ENCODE results near the gene OSBP2. TPM values are rescaled to one million over a fixed set of nuclear protein-coding genes. Genes with fewer than 3 reads are reported as not detected.
A peak's percentile ranks its signal among the peaks of the same experiment; 100 is the strongest.

OSBP2 gene
- total RNA-seq, 2 donors from 2014 or later = 1.1 to 9.4 TPM

DNA sequence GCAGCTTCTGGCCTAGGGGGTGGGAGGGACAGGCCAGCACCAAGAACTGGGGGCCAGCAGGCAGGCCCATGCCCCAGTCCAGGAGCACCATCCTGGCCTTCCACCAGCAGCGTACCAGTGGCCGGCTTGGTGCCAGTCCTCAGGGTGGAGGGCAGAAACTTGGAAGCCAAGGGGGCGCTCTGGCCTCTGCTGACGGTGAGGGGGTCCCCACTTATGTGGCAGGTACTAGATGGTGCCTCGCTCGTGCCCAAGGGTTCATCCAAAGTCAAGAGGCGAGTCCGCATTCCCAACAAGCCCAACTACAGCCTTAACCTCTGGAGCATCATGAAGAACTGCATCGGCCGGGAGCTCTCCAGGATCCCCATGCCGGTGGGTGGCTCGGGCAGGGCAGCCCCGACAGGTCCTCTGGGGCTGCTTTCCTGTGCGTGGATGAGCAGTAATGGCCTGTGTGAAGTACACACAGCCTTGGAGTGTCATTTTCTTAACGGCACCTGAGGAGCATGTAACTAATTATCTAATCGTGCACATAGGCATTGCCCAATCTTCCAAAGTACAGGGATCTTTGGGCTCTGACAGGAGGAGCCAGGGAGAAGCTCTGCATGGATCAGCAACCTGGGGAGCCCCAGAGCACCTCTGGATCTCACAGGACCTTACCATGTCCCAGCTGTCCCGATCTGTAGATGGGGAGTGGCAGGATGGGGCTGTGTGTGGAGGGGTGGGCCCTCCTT lies 194.8 kb downstream of the OSBP2 start:
- peak overlapping the region; percentile 53 for H3K27ac Mint-ChIP-seq
- ATAC-seq (no peak), DNase-seq (no peak)
- no peaks in the 10 kb centered on the region for H3K27me3 Mint-ChIP-seq
- H3K9me3 ChIP-seq (ENCODE audit: control insufficient read depth, low read length, poor library complexity, severe bottlenecking) = no peaks in the 10 kb centered on the region
- H3K4me3 Mint-ChIP-seq = no peak overlapping the region
- peaks cover 25% of the 10 kb centered on the region for H3K4me1 Mint-ChIP-seq
- no peaks in the 10 kb centered on the region for H3K36me3 Mint-ChIP-seq (ENCODE audit: low read depth)

GRCh38 chr22:30889996-30890480 lies 195.4 kb downstream of the OSBP2 start:
- H3K27ac Mint-ChIP-seq = peak overlapping the region; percentile 53
- DNase-seq = no peak

DNA sequence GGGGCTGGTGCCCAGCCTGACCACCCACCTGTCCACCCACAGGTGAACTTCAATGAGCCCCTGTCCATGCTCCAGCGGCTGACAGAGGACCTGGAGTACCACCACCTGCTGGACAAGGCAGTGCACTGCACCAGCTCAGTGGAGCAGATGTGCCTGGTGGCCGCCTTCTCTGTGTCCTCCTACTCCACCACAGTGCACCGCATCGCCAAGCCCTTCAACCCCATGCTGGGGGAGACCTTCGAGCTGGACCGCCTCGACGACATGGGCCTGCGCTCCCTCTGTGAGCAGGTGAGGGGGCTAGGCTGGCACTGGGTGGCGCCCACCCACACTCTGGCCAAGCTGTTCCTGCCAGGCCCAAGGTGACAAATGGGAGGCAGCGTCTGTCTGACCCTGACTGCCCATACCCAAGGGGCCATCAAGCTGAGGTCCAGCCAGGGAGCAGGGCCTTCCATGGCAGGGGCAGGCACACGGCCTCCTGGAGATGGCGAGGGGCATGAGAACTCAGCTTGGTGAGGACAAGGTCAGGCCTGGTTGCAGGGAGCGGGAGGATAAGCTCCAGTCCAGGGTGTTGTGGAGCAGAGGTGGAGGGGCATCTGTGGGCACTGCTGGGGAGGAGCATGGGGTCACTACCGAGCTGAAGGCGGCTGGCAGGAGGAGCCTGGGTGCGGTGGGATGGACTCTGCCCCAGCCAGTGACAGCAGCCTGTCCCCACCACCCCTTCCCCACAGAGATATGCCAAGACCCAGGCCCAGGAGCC lies 196.2 kb downstream of the OSBP2 start:
- Mint-ChIP-seq H3K4me1 (peaks cover 32% of the 10 kb centered on the region), H3K4me3 (no peak overlapping the region), H3K27me3 (no peaks in the 10 kb centered on the region), H3K27ac (no peak overlapping the region), H3K36me3 (ENCODE audit: low read depth) (no peaks in the 10 kb centered on the region)
- peak in 2 of 3 donors; percentile 16 to 18 for DNase-seq
- no peaks in the 10 kb centered on the region for H3K9me3 ChIP-seq (ENCODE audit: control insufficient read depth, low read length, poor library complexity, severe bottlenecking)
- ATAC-seq = peak; percentile 65

More at GRCh38 chr22:30889996-30890480, 195.4 kb downstream of the OSBP2 start:
- H3K27me3 Mint-ChIP-seq = no peaks in the 10 kb centered on the region
- no peak for ATAC-seq
- H3K4me1 Mint-ChIP-seq = peaks cover 30% of the 10 kb centered on the region
- H3K9me3 ChIP-seq (ENCODE audit: control insufficient read depth, low read length, poor library complexity, severe bottlenecking) = no peaks in the 10 kb centered on the region
- H3K36me3 Mint-ChIP-seq (ENCODE audit: low read depth) = no peaks in the 10 kb centered on the region
- H3K4me3 Mint-ChIP-seq = peak overlapping the region; percentile 69

GRCh38 chr22:30891443-30891755 lies 196.7 kb downstream of the OSBP2 start:
- no peak for ATAC-seq
- no peak for DNase-seq
- no peaks in the 10 kb centered on the region for H3K9me3 ChIP-seq (ENCODE audit: control insufficient read depth, low read length, poor library complexity, severe bottlenecking)
- peaks cover 32% of the 10 kb centered on the region for H3K4me1 Mint-ChIP-seq
- H3K27me3 Mint-ChIP-seq = no peaks in the 10 kb centered on the region
- no peak overlapping the region for H3K4me3 Mint-ChIP-seq
- no peaks in the 10 kb centered on the region for H3K36me3 Mint-ChIP-seq (ENCODE audit: low read depth)
- H3K27ac Mint-ChIP-seq = no peak overlapping the region

- no peak overlapping the region for H3K4me3 Mint-ChIP-seq
- peak overlapping the region; percentile 75 for H3K27ac Mint-ChIP-seq
- no peaks in the 10 kb centered on the region for H3K36me3 Mint-ChIP-seq (ENCODE audit: low read depth)
- peaks cover 29% of the 10 kb centered on the region for H3K4me1 Mint-ChIP-seq
- DNase-seq (no peak), ATAC-seq (no peak)
- H3K9me3 ChIP-seq (ENCODE audit: control insufficient read depth, low read length, poor library complexity, severe bottlenecking) = no peaks in the 10 kb centered on the region
- H3K27me3 Mint-ChIP-seq = no peaks in the 10 kb centered on the region
These were observed 197.1 kb downstream of the OSBP2 start for GRCh38 chr22:30891781-30892180.

DNA sequence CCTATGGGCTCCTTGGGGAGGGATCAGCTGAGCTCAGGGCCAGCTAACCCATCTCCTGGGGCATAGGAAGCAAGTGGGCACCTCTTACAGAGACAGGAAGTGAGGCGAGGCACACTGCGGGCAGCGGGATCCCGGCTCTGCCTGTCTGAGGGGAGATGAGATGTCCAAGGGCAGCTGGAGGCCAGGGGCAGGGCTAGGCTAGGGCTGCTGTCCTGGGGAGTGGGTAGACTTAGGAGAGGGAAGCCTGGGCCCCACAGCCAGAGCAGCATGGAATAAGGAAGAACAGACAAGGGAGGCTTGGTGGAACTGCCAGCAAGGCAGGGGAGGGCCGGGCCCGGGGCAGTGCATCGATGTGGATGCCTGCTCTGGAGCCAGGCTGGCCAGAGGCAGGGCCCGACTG lies 197.6 kb downstream of the OSBP2 start:
- Mint-ChIP-seq H3K36me3 (ENCODE audit: low read depth) (no peaks in the 10 kb centered on the region), H3K27ac (peak overlapping the region; percentile 75), H3K27me3 (no peaks in the 10 kb centered on the region), H3K4me1 (peaks cover 29% of the 10 kb centered on the region), H3K4me3 (no peak overlapping the region)
- H3K9me3 ChIP-seq (ENCODE audit: control insufficient read depth, low read length, poor library complexity, severe bottlenecking) = no peaks in the 10 kb centered on the region
- DNase-seq = no peak
- no peak for ATAC-seq

DNA sequence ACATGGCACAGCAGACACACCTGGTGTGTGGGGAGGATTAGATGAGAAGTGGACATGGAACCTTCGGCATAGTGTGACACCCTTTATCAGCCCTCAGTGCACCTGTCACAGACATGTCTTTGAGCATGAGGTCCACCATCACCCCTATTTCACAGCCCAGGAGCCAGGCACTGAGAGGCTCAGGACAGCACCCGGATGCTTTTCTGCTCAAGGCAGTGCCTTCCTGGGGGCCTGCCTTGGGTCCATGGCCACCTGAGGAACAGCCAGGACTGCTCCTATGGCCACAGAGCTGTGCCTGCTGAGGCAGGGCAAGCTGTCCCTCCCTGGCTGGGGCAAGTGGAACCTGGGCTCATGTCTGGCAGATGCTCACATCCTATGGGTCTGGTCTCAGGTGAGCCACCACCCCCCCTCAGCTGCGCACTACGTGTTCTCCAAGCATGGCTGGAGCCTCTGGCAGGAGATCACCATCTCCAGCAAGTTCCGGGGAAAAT lies 198.1 kb downstream of the OSBP2 start:
- H3K9me3 ChIP-seq (ENCODE audit: control insufficient read depth, low read length, poor library complexity, severe bottlenecking) = no peaks in the 10 kb centered on the region
- peaks cover 29% of the 10 kb centered on the region for H3K4me1 Mint-ChIP-seq
- no peak overlapping the region for H3K4me3 Mint-ChIP-seq
- H3K27me3 Mint-ChIP-seq = no peaks in the 10 kb centered on the region
- no peaks in the 10 kb centered on the region for H3K36me3 Mint-ChIP-seq (ENCODE audit: low read depth)
- no peak for DNase-seq
- ATAC-seq = no peak
- peak overlapping the region; percentile 81 for H3K27ac Mint-ChIP-seq

DNA sequence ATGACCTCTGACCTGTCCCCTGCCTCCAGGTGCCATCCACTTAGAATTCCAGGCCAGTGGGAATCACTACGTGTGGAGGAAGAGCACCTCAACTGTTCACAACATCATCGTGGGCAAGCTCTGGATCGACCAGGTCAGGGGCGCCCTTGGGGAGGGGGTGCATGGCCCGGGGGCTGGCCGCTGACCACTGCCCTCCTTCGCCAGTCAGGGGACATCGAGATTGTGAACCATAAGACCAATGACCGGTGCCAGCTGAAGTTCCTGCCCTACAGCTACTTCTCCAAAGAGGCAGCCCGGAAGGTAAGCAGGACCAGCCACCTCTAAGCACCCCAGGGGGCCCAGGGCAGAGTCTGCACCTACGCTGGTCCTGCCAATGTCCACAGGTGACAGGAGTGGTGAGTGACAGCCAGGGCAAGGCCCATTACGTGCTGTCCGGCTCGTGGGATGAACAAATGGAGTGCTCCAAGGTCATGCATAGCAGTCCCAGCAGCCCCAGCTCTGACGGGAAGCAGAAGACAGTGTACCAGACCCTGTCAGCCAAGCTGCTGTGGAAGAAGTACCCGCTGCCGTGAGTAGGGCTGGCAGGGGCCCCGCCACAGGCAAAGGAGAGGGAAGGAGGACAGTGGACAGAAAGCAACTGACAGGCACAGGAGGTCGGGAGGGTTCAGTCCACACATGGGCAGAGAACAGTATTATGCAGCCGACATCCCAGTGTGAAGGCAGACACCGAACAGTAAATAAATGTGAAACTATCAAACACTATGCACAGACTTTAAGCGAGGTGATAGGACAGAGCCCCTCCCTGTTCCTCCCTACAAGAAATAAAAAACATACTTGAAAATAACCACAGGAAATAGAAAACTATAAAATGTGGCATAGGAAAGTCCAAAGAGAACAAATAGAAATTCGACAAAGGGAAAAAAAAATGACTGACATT lies 199.0 kb downstream of the OSBP2 start:
- no peak for DNase-seq
- H3K4me1 Mint-ChIP-seq = peaks cover 29% of the 10 kb centered on the region
- H3K4me3 Mint-ChIP-seq = peak overlapping the region; percentile 50

GRCh38 chr22:30894371-30894740 lies 199.7 kb downstream of the OSBP2 start:
- Mint-ChIP-seq H3K27me3 (no peaks in the 10 kb centered on the region), H3K4me1 (peaks cover 29% of the 10 kb centered on the region), H3K4me3 (no peak overlapping the region), H3K36me3 (ENCODE audit: low read depth) (no peaks in the 10 kb centered on the region), H3K27ac (peak overlapping the region; percentile 81)
- ATAC-seq (no peak), DNase-seq (no peak)
- H3K9me3 ChIP-seq (ENCODE audit: control insufficient read depth, low read length, poor library complexity, severe bottlenecking) = no peaks in the 10 kb centered on the region

More for the DNA sequence above, 199.0 kb downstream of the OSBP2 start:
- H3K36me3 Mint-ChIP-seq (ENCODE audit: low read depth) = no peaks in the 10 kb centered on the region
- H3K9me3 ChIP-seq (ENCODE audit: control insufficient read depth, low read length, poor library complexity, severe bottlenecking) = no peaks in the 10 kb centered on the region
- H3K27ac Mint-ChIP-seq = peak overlapping the region; percentile 81
- H3K27me3 Mint-ChIP-seq = no peaks in the 10 kb centered on the region
- peak; percentile 18 for ATAC-seq

- no peaks in the 10 kb centered on the region for H3K9me3 ChIP-seq (ENCODE audit: control insufficient read depth, low read length, poor library complexity, severe bottlenecking)
- ATAC-seq = no peak
- no peaks in the 10 kb centered on the region for H3K27me3 Mint-ChIP-seq
- H3K27ac Mint-ChIP-seq = no peak overlapping the region
- H3K4me3 Mint-ChIP-seq = peak overlapping the region; percentile 1
- DNase-seq = no peak
- H3K4me1 Mint-ChIP-seq = peaks cover 6% of the 10 kb centered on the region
- H3K36me3 Mint-ChIP-seq (ENCODE audit: low read depth) = peaks cover 9% of the 10 kb centered on the region
These were observed 208.1 kb downstream of the OSBP2 start for GRCh38 chr22:30902496-30903357.

GRCh38 chr22:30903876-30904460 lies 209.3 kb downstream of the OSBP2 start:
- H3K27me3 Mint-ChIP-seq = no peaks in the 10 kb centered on the region
- no peak for ATAC-seq
- peaks cover 6% of the 10 kb centered on the region for H3K4me1 Mint-ChIP-seq
- no peak overlapping the region for H3K27ac Mint-ChIP-seq
- no peak for DNase-seq
- H3K4me3 Mint-ChIP-seq = no peak overlapping the region
- peaks cover 9% of the 10 kb centered on the region for H3K36me3 Mint-ChIP-seq (ENCODE audit: low read depth)
- H3K9me3 ChIP-seq (ENCODE audit: control insufficient read depth, low read length, poor library complexity, severe bottlenecking) = no peaks in the 10 kb centered on the region

Data from T-helper 17 cell (primary cell).